Astrocyte of the spinal cord (primary cell): Measurements from ENCODE around the gene C1QTNF5.
"Not testable (repeated sequence)": the region's sequence is repeated elsewhere in the genome, so short reads cannot be mapped to it uniquely, and the experiment has no call there.

ENCODE experiments used
- DNase-seq: peaks from one replicate; pipeline ENCODE4 v3.0.0; 2011; ENCODE audit warnings: low read depth, low spot score
- H3K4me3 ChIP-seq: 2 replicates; pipeline ENCODE4 v1.5.1; 2011; ENCODE audit warnings: low read depth, mild to moderate bottlenecking, low read length, moderate library complexity
- CTCF ChIP-seq: IDR thresholded peaks from 2 replicates; pipeline ENCODE4 v1.5.1; 2012; ENCODE audit warnings: low read depth, mild to moderate bottlenecking, low read length, inconsistent platforms
- in situ Hi-C: cut with HindIII; loops from 2 replicates; pipeline ENCODE4 v1.10.0; 2017; ENCODE audit warnings: low sequenced_read_pairs

C1QTNF5 gene

GRCh38 chr11:119340335-119341221 is at the start of gene C1QTNF5:
Gene C1QTNF5, minus strand, starts transcription at chr11:119340883. Its CDS starts 486 bp downstream, at chr11:119340397.
- peak; percentile 63 for DNase-seq
- in situ Hi-C loops, result no loop called here
- H3K4me3 ChIP-seq, result peak within 1 kb of the TSS; percentile 49
- no peak for TF ChIP-seq CTCF

DNA sequence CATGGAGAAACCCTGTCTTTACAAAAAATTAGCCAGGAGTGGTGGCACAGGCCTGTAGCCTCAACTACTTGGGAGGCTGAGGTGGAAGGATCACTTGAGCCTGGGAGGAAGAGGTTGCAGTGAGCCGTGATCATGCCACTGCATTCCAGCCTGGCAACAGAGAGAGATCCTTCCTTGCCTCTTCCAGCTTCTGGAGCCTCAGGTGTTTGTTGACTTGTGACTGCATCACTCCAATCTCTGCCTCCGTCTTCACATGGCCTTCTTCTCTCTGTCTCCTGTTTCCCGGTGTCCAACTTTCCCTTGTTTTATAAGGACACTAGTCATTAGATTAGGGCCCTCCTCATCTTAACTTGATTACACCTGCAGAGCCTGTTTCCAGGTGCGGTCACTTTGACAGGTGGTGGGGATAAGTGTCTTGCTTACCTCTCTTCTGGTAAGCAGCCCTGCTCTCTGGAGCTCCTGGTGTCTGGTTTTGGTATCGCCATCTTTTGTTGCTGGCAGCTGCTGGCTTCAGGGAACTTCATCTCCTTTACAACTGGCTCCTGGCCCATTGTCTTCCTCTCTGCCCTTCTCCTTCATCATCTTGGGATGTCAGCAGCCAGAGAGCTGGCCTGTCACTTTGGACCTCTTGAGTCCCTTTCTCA is 49.0 kb upstream of the C1QTNF5 start:
- in situ Hi-C loops, result no loop called here
- TF ChIP-seq CTCF, result peak; percentile 45
- DNase-seq, result no peak

DNA sequence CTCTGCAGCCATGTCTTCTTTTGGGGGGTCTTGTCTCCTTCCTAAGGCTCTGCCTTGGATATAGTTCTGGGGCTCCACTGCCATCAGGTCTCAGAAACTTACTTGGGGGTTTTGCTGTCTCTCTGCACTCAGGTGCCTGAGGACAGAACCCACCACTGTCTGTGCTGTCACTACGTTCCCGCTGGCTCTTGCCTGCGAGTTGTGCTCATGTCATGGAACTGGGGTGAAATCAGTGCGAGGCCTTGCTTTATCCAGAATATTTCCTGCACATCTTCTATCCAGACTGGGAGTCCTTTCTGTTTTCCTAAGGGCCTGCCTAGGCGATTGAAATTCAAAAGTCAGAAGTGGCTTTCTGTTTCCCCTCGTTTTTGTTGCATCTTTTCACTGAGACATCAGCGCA is 47.4 kb upstream of the C1QTNF5 start:
- TF ChIP-seq CTCF, result no peak

More for the DNA sequence above, 49.0 kb upstream of the C1QTNF5 start:
- H3K4me3 ChIP-seq, result no peak overlapping the region

GRCh38 chr11:119384332-119384731 is 43.6 kb upstream of the C1QTNF5 start:
- no peak for TF ChIP-seq CTCF
- in situ Hi-C loops, result no loop called here
- H3K4me3 ChIP-seq, result no peak overlapping the region
- DNase-seq, result no peak

More for the DNA sequence above, 47.4 kb upstream of the C1QTNF5 start:
- in situ Hi-C loops, result no loop called here
- no peak overlapping the region for H3K4me3 ChIP-seq
- no peak for DNase-seq

DNA sequence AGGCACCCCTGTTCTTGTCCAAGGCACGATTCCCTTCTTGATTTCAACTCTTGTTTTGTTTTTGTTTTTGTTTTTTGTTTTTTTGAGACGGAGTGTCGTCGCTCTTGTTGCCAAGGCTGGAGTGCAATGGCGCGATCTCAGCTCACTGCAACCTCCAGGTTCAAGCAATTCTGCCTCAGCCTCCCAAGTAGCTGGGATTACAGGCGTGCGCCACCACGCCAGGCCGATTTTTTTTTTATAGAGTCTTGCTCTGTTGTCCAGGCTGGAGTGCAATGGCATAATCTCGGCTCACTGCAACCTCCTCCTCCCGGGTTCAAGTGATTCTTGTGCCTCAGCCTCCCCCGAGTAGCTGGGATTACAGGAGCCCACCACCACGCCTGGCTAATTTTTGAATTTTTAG is 41.8 kb upstream of the C1QTNF5 start:
- DNase-seq, in situ Hi-C loops: not testable (repeated sequence)

GRCh38 chr11:119382101-119382500 is 41.4 kb upstream of the C1QTNF5 start:
- H3K4me3 ChIP-seq, result peak overlapping the region; percentile 45
- no peak for DNase-seq
- no peak for TF ChIP-seq CTCF
- in situ Hi-C loops, result no loop called here

More for the DNA sequence above, 41.8 kb upstream of the C1QTNF5 start:
- not testable (repeated sequence) for H3K4me3 ChIP-seq
